ENCODE data around the gene AAGAB. TPM values are rescaled to one million over a fixed set of nuclear protein-coding genes. Genes with fewer than 3 reads are reported as not detected.
"Not testable (repeated sequence)": the region's sequence is repeated elsewhere in the genome, so short reads cannot be mapped to it uniquely, and the experiment has no call there.

The AAGAB gene
- total and polyA plus RNA-seq, 9 donors, result 7.8 to 37.1 (median 22.8) TPM

DNA sequence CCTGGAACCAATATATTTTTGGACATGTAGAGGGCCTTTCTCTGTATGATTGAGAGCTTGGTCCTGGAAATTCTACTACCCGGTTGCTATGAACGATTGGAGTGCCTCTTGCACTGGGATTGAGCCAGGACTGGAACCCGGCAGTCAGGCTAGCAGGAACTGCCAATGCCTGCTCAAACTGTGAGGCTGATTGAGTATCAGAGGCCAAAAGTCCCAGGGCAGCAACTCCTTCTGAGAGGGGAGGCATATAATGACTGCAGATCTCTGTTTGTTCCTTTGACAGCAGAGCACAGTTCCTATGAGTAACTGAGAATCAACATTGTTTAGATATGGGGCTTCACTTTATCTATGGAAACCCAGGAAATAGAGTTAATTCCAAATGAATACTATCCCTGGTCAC lies 13.0 kb upstream of the AAGAB start:
- Histone ChIP-seq H3K4me3 (no peak overlapping the region), H3K27me3 (no peaks in the 10 kb centered on the region), H3K9me3 (no peaks in the 10 kb centered on the region), H3K27ac (no peak overlapping the region), H3K36me3 (no peaks in the 10 kb centered on the region), H3K4me1 (ENCODE audit: insufficient read depth) (no peaks in the 10 kb centered on the region)
- TF ChIP-seq POLR2A (IDR thresholded peaks at IDR 0.05), result no peak
- TF ChIP-seq, protein P1, sequence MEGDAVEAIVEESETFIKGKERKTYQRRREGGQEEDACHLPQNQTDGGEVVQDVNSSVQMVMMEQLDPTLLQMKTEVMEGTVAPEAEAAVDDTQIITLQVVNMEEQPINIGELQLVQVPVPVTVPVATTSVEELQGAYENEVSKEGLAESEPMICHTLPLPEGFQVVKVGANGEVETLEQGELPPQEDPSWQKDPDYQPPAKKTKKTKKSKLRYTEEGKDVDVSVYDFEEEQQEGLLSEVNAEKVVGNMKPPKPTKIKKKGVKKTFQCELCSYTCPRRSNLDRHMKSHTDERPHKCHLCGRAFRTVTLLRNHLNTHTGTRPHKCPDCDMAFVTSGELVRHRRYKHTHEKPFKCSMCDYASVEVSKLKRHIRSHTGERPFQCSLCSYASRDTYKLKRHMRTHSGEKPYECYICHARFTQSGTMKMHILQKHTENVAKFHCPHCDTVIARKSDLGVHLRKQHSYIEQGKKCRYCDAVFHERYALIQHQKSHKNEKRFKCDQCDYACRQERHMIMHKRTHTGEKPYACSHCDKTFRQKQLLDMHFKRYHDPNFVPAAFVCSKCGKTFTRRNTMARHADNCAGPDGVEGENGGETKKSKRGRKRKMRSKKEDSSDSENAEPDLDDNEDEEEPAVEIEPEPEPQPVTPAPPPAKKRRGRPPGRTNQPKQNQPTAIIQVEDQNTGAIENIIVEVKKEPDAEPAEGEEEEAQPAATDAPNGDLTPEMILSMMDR (IDR thresholded peaks at IDR 0.05), result no peak
- WGBS, 3 donors, result 50 to 59% (median 57%) methylated on average over 3 of the region's 3 CpGs
- intact Hi-C loops (cut with DNase I), result no loop called here
- no peak for DNase-seq

DNA sequence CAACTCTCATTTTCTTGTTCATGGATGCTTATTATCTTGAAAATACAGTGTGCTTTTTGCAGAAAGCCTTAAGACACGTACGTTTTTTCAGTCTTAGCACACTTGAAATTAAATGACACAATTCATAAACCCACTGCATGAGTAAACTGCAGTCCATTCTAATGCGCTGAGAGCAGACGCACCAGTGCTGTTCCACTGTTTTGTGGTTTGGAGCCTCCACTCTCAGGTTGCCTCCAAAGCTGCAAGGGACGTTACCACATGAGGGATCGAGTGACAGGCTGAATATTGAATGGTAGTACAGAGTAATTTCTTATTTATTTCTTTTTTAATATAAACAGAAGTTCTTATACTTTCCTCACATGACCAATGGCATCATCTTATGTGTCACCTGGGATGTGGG lies 12.4 kb upstream of the AAGAB start:
- Histone ChIP-seq H3K4me1 (ENCODE audit: insufficient read depth) (no peaks in the 10 kb centered on the region), H3K27me3 (no peaks in the 10 kb centered on the region), H3K4me3 (no peak overlapping the region), H3K36me3 (no peaks in the 10 kb centered on the region), H3K9me3 (no peaks in the 10 kb centered on the region), H3K27ac (no peak overlapping the region)
- intact Hi-C loops (cut with DNase I), result no loop called here
- no peak for DNase-seq
- WGBS, 3 donors, result 88 to 90% (median 89%) methylated on average over 6 of the region's 6 CpGs
- TF ChIP-seq POLR2A (IDR thresholded peaks at IDR 0.05), result no peak

DNA sequence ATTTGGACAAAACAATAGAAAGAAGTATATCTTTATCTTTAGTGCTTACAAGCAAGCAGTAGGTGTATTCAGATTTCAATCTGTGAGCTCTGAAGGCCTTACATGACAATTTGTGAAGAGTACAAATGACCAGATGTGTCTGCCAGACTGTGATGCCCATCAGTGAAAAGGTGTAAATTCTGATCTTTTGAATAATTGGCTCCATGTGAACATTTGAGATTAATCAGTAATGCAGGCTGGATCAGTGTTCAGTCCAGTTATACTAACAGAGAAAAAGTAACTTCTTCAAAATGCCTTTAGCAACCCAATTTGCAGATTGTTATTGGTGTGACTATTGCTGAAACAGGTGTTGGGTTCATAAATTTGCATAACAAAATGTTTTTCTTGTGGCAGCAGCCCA lies 5.3 kb upstream of the AAGAB start:
- Histone ChIP-seq H3K27ac (no peak overlapping the region), H3K36me3 (no peaks in the 10 kb centered on the region), H3K27me3 (no peaks in the 10 kb centered on the region), H3K4me1 (ENCODE audit: insufficient read depth) (no peaks in the 10 kb centered on the region), H3K9me3 (no peaks in the 10 kb centered on the region), H3K4me3 (no peak overlapping the region)
- TF ChIP-seq EP300 (IDR thresholded peaks at IDR 0.05), result no peak
- TF ChIP-seq POLR2A (IDR thresholded peaks at IDR 0.05), result no peak
- TF ChIP-seq, protein P1 (IDR thresholded peaks at IDR 0.05), result no peak
- intact Hi-C loops (cut with DNase I), result loop anchor here in 1 of 4 donors (10.0 kb wide), 1 partner anchor 195 kb away; the partner anchor contains the start of gene SMAD3
- no peak for DNase-seq

DNA sequence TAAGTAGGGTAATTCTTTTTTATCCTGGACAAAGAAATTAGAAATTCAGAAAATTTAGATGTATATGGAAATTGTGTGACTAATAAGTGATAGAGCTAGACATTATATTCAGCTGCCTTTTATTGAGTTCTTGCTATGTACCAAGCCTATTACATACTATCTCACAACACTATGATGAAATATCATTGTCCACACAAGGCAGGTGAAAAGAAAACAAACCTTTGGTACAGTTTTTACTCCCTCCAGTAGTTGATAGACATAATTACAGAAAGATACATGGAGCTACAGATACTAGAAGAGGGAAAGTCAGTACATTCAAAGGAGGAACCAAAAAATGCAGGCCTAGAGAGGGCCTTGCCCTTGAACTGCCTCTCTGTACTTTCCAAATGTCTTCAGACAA lies 4.9 kb upstream of the AAGAB start:
- intact Hi-C loops (cut with DNase I), result loop anchor here in 1 of 4 donors (10.0 kb wide), 1 partner anchor 195 kb away; the partner anchor contains the start of gene SMAD3
- no peaks in the 10 kb centered on the region for H3K27me3 ChIP-seq
- H3K4me3 ChIP-seq, result no peak overlapping the region
- H3K9me3 ChIP-seq, result no peaks in the 10 kb centered on the region
- no peak overlapping the region for H3K27ac ChIP-seq
- no peaks in the 10 kb centered on the region for H3K36me3 ChIP-seq
- TF ChIP-seq EP300 (IDR thresholded peaks at IDR 0.05), result no peak
- no peak for TF ChIP-seq POLR2A (IDR thresholded peaks at IDR 0.05)
- TF ChIP-seq, protein P1 (IDR thresholded peaks at IDR 0.05), result no peak
- no peaks in the 10 kb centered on the region for H3K4me1 ChIP-seq (ENCODE audit: insufficient read depth)
- no peak for DNase-seq

DNA sequence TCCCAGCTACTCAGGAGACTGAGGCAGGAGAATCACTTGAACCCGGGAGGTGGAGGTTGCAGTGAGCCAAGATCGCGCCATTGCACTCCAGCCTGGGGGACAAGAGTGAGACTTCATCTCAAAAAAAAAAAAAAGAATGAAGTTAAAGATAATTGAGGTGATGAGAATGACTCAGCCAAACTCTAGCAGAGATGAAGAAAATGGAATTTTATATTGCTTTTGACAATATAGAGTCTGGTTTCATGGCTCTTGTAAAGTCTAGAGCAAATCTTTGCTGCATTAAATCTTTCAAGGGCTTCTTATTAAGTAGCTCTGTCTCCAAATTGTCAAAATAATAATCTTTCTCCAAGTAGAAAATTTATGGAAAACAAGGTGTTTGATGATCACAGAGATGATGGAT lies 4.0 kb upstream of the AAGAB start:
- H3K4me1 ChIP-seq (ENCODE audit: insufficient read depth); DNase-seq; H3K4me3 ChIP-seq; H3K27me3 ChIP-seq; H3K27ac ChIP-seq; H3K36me3 ChIP-seq; H3K9me3 ChIP-seq: not testable (repeated sequence)
- WGBS, 3 donors, result 96 to 98% (median 98%) methylated on average over 3 of the region's 3 CpGs
- intact Hi-C loops (cut with DNase I), result loop anchor here in 1 of 4 donors (10.0 kb wide), 1 partner anchor 194 kb away; the partner anchor contains the start of gene SMAD3

DNA sequence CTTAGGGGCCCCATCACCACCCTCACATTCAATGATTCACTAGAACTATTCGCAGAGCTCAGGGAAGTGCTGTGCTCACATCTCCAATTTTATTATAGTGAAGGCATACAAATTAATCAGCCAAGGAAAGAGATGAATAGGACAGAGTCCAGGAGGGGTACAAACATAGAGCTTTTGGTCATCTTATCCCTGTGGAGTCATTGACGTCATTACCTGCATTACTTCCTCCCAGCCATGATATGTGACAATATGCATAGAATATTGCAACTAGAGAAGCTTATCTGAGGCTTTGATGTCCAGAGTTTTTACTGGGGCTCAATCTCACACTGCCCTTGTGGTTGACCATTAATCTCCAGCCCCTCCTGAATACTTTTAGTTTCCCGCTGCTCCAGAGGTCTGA lies 1.6 kb upstream of the AAGAB start:
- H3K27me3 ChIP-seq, result no peaks in the 10 kb centered on the region
- intact Hi-C loops (cut with DNase I), result loop anchor here in 1 of 4 donors (10.0 kb wide), 1 partner anchor 191 kb away; the partner anchor contains the start of gene SMAD3
- TF ChIP-seq EP300 (IDR thresholded peaks at IDR 0.05) (no peak), POLR2A (IDR thresholded peaks at IDR 0.05) (no peak)
- TF ChIP-seq, protein P1 (IDR thresholded peaks at IDR 0.05), result no peak
- H3K9me3 ChIP-seq, result no peaks in the 10 kb centered on the region
- no peak for DNase-seq
- H3K4me1 ChIP-seq (ENCODE audit: insufficient read depth), result peaks cover 5% of the 10 kb centered on the region
- H3K36me3 ChIP-seq, result no peaks in the 10 kb centered on the region
- H3K27ac ChIP-seq, result no peak overlapping the region
- H3K4me3 ChIP-seq, result no peak overlapping the region
- WGBS, 3 donors, result 77 to 86% (median 85%) methylated on average over 3 of the region's 3 CpGs
